Smooth muscle cell of the brain vasculature (primary cell): ENCODE results near the gene HPS4.
"Not testable (repeated sequence)": the region's sequence is repeated elsewhere in the genome, so short reads cannot be mapped to it uniquely, and the experiment has no call there.

Experiments used
- DNase-seq: peaks from one replicate; pipeline ENCODE4 v3.0.0-alpha.2; 2012; ENCODE audit warnings: low read depth, low spot score

The HPS4 gene

DNA sequence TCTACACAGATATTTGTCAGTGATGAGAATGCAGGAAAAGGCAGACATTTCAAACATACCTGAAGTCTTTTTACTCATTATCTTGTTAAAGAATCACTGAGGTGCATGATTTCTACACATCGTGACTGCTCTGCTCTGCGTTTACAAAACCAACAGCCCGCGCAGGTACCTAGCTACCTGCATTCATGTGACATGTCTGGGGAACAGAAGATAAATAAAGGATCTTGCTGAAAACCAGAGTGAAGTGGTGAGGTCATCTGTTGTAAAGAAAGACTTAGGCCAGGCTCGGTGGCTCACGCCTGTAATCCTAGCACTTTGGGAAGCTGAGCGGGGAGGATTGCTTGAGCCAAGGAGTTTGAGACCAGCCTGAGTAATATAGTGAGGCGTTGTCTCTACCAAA, 38.8 kb downstream of the HPS4 start:
- no peak for DNase-seq

DNA sequence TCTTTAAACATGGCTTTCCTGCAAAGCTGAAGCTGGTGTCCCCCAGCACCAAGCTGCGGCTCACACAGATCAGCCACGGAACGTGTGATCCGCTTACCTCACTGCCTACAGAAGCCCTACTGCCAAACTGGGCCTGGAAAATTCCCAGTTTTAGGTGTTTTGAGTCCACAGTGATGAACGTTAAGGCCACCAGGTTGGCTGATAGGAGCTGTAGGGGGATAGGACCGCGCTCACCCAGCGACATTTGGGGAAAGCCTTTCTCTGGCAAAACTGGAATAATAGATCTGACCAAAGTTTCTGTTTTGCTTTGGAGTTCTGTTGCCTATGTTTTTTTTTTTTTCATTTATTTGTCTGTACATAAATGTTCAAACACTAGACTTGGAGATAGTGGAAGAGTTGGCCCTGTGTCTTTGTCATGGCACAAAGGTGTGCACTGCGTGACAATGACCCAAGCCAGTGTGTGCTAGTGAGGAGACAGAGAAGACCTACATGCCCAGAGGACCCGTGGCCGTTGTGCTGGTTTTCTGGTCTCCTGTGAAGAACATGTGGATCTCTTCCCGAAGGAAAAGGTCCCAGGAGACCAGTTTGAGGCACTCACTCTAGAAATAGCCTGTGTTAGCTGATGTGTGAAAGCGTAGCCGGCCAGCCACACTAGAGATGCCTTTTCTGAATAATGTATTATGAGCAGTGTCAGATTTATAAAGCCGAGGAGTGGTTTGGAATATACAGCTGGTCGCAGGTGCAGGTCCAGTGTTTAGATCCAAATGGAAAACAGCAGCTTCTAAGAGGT, 39.5 kb downstream of the HPS4 start:
- DNase-seq, result no peak

DNA sequence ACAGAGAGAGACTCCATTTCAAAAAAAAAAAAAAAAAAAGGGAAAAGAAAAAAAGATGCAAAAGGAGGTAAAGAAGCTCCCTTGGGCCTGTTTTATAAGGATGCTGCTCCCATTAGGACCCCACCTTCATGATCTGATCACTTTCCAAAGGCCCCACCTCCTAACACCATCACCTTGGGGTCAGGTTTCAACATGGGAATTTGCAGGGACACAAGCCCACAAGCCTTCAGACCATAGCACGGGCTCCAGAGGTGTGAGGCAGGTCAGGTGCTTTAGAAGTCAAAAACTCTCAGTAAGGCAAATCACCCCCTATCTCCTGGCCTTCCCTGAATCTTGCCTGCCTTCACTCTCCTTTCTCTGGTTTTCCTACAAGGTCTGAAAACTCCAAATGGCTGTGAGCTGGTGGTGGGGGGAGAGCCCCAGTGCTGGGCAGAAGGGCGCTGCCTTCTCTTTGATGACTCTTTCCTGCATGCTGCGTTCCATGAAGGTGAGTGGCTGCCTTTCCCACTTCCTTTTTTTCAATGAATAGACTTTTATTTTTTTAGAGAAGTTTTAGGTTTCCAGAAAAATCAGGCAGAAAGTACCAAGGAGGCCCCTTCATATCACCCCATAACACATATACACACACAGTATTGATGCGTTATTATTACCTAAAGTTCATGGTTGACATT, 41.4 kb downstream of the HPS4 start:
- DNase-seq, result no peak

- no peak for DNase-seq
These were observed 44.0 kb downstream of the HPS4 start for GRCh38 chr22:26439559-26439958.

- not testable (repeated sequence) for DNase-seq
These were observed 44.8 kb downstream of the HPS4 start for GRCh38 chr22:26438776-26439175.

- DNase-seq, result no peak
These were observed 45.7 kb downstream of the HPS4 start for GRCh38 chr22:26437694-26438392.

DNA sequence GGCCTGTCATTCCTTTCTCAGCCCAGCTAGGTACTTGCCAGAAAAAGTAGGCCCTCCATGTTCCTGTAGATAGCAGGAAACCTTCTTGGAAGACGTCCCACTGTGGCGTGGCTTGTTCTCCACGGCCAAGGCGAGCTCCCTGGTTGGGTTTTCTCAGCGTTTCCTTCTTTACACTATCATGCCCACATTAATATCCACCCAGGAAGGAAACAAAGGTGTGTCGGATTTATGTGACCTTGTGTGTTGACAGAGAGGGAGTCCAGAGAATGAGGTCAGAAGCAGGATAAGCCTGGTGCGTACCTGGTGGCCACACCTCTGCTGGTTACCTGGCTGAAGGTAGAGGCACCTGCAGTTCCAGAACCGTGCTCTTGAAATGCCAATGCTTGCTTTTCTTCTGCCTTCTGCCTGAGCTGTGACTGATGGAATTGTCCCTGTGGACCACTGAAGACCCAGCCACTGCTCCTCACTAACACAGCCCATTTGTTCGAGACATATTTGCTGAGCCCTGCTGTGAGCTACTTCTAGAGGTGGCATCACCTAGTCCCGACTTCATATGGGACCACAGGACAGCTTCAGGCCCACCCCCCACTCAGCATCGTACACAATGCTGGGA, 46.6 kb downstream of the HPS4 start:
- DNase-seq, result no peak

GRCh38 chr22:26435327-26436093, 48.1 kb downstream of the HPS4 start:
- no peak for DNase-seq

DNA sequence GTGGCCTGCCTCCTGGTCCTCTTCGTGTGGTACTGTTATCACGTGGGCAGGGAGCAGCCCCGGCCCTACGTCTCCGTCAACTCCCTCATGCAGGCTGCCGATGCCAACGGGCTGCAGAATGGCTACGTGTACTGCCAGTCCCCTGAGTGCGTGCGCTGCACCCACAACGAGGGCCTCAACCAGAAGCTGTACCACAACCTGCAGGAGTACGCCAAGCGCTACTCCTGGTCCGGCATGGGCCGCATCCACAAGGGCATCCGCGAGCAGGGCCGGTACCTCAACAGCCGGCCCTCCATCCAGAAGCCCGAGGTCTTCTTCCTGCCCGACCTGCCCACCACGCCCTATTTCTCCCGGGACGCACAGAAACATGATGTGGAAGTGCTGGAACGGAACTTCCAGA, 49.8 kb downstream of the HPS4 start:
- no peak for DNase-seq

DNA sequence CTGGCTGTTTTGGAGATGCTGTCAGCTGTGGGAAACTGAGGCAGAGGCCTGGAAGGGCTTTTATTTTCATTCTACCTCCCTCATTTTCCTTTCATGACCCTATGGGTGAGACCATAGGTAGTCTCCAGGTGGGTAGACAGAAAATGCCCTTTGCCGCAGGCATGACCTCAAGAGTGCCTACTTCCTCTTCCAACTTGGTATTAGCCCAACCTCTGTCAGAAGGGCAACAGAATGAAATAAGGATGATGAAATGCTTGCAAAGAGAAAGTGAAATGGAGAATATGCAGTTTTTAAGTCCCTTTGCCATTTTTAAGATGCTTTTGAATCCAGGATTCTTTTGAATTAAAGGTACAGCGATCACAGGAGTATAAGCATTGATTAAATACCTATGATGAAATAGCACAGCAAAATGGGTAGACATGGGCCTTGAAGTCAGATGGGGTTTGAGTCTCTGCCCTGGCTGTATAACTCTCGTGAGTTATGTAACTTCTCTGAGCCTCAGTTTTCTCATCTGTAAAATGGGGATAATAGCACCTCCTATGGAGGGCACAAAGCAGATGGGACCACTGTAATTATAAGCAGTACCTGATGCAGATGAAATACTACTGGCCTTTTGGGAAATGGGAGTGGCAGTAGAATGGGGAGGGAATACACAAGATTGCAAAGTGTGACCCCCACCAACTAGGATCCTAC, 50.8 kb downstream of the HPS4 start:
- DNase-seq, result no peak

GRCh38 chr22:26431261-26431995, 52.2 kb downstream of the HPS4 start:
- peak; percentile 6 for DNase-seq

GRCh38 chr22:26430600-26430999, 53.0 kb downstream of the HPS4 start:
- DNase-seq, result no peak

- DNase-seq, result no peak
These were observed 53.9 kb downstream of the HPS4 start for GRCh38 chr22:26429458-26430286.

DNA sequence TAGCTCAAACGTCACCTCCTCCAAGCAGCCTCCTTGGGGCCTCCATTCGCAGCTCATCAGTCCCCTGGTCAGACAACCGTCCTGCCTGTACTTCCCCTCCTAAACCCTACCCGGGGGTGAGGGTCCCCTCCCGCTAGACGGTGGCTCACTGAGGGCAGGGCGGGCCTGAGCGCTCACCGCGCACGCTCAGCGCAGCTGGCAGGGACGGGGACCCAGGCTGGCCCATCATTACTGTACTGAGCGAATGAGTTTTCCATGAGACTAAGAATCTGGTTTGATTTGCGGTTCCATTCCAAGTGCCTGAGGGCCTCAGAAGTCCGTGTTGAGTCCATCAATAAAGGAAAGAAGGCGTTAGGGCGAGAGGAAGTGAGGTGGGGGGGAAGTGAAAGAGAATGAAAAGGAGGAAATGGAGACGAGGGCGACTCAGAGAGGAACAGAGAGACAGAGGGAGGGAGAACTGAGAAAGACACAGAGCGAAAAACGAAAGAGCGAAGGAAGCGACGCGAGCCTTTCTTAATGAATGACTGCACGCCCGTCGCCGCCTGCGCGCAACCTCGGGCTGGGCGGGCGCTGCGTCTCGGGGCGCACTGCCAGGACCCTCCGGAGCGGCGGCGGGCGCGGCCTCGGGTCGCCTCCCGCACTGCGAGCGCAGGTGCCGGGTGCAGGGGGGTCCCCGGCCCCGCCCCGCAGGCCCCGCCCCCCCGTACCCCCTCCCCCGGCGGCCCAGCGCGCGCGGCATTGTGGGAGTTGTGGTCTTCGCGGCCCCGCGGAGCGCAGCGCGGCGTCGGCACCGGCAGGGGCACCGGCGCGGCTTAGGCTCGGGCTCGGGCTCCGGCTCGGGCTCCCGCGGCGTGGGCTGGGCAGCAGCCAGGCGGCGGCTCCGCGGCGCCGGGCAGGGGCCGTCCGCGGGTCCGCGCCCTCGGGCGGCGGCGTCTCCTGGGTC, 54.8 kb downstream of the HPS4 start, which contains the start of gene ASPHD2:
Gene ASPHD2, plus strand, starts transcription at position 746 of the 943 bp plus-strand sequence. CDS start 4,356 bp downstream, outside the sequence.
- peak; percentile 3 for DNase-seq

GRCh38 chr22:26426924-26427323, 56.7 kb downstream of the HPS4 start:
- DNase-seq, result no peak

- DNase-seq, result no peak
These were observed 65.0 kb downstream of the HPS4 start for GRCh38 chr22:26418620-26419019.

DNA sequence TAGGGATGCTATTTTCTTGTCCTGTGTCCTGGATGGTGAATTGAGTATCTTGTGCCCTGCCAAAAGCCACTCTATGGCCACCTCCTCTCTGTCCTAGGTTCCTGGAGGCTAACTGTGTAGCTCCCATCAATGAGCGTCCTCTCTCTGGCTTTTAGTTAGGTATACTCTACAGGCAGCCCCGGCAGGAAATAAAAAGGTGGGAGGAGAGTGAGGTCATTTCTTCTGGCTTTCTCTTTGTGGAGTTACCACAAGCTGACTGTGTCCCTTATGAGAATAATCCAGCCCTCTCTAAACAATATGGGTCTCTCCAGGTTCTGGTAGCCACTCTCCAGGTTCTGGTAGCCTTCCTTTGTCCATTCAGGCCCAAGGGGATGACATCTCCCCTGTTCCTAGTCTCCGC, 66.2 kb downstream of the HPS4 start:
- DNase-seq, result no peak
